ENCODE measurements around the gene LUC7L2. TPM values are rescaled to one million over a fixed set of nuclear protein-coding genes. Genes with fewer than 3 reads are reported as not detected.

The LUC7L2 gene
- total and polyA plus RNA-seq, 10 of the 15 experiments (the other 5 are each of a cell fraction or from before 2014, with no cell fraction given) = 31.7 to 98.7 (median 68.6) TPM

GRCh38 chr7:139423091-139423490, 63.4 kb downstream of the LUC7L2 start (continued):
- TF ChIP-seq ZBTB11 (CRISPR knock-in tag; IDR thresholded peaks at IDR 0.05) (no peak), ZBTB33 (IDR thresholded peaks at IDR 0.05) (no peak), MYC (IDR thresholded peaks at IDR 0.05; ENCODE audit: insufficient read depth, insufficient read length, insufficient replicate concordance, low read length, severe bottlenecking) (no peak), KDM1A (IDR thresholded peaks at IDR 0.05; ENCODE audit: borderline replicate concordance) (no peak), MEF2A (IDR thresholded peaks at IDR 0.05; ENCODE audit: insufficient read depth, low read depth, low read length) (no peak), SP1 (IDR thresholded peaks at IDR 0.05; ENCODE audit: low read depth, low read length) (no peak), ZNF622 (IDR thresholded peaks at IDR 0.05) (no peak), CEBPZ (IDR thresholded peaks at IDR 0.05; ENCODE audit: low read depth, low read length) (no peak), ASH2L (IDR thresholded peaks at IDR 0.05; ENCODE audit: borderline replicate concordance, low read depth) (no peak), SUPT20H (IDR thresholded peaks at IDR 0.05; ENCODE audit: borderline replicate concordance, control insufficient read depth, low read depth, low read length) (no peak), GATAD2B (conservative IDR thresholded peaks at IDR 0.05; ENCODE audit: low read depth) (no peak), SIN3A (IDR thresholded peaks at IDR 0.05; ENCODE audit: low read depth, low read length) (no peak)
